ENCODE measurements around the gene SZT2.

GRCh38 chr1:43421976-43422750, 32.5 kb downstream of the SZT2 start:
- TF ChIP-seq TCF4 (CRISPR knock-in tag; IDR thresholded peaks at IDR 0.05; ENCODE audit: borderline replicate concordance) (no peak), ISL1 (CRISPR knock-in tag; IDR thresholded peaks at IDR 0.05) (no peak), TSHZ2 (CRISPR knock-in tag; IDR thresholded peaks at IDR 0.05) (no peak), ESRRG (CRISPR knock-in tag; IDR thresholded peaks at IDR 0.05) (no peak), RARB (CRISPR knock-in tag; IDR thresholded peaks at IDR 0.05) (no peak), PATZ1 (CRISPR knock-in tag; IDR thresholded peaks at IDR 0.05; ENCODE audit: borderline replicate concordance) (no peak), ARNTL (CRISPR knock-in tag; IDR thresholded peaks at IDR 0.05; ENCODE audit: borderline replicate concordance, low read depth) (no peak), POU6F1 (CRISPR knock-in tag; IDR thresholded peaks at IDR 0.05; ENCODE audit: borderline replicate concordance, low read depth) (no peak), ZC3H10 (CRISPR knock-in tag; IDR thresholded peaks at IDR 0.05) (no peak), PPARA (CRISPR knock-in tag; IDR thresholded peaks at IDR 0.05; ENCODE audit: borderline replicate concordance) (no peak), CREB5 (CRISPR knock-in tag; IDR thresholded peaks at IDR 0.05; ENCODE audit: low read depth) (no peak), ZNF8 (CRISPR knock-in tag; IDR thresholded peaks at IDR 0.05) (no peak)
